HUES6 (cell line): ENCODE results near the gene CHAD.
"Not testable (repeated sequence)": the region's sequence is repeated elsewhere in the genome, so short reads cannot be mapped to it uniquely, and the experiment has no call there.

Source experiments
- H3K27ac ChIP-seq: 2 replicates; pipeline ENCODE4 v1.7.0; 2013; ENCODE audit warnings: low read depth, mild to moderate bottlenecking, low read length, inconsistent platforms
- H3K27me3 ChIP-seq: 2 replicates; pipeline ENCODE4 v1.6.1; 2013; ENCODE audit warnings: low read length; ENCODE audit not compliant: control insufficient read depth, insufficient read depth
- H3K36me3 ChIP-seq: 2 replicates; pipeline ENCODE4 v1.6.1; 2013; ENCODE audit warnings: low read length; ENCODE audit not compliant: control insufficient read depth, insufficient read depth
- H3K4me1 ChIP-seq: 2 replicates; pipeline ENCODE4 v1.6.1; 2013; ENCODE audit warnings: low read length; ENCODE audit not compliant: control insufficient read depth, insufficient read depth
- H3K4me3 ChIP-seq: 2 replicates; pipeline ENCODE4 v1.5.1; 2013; ENCODE audit warnings: low read depth, low read length
- H3K9ac ChIP-seq: one replicate; pipeline ENCODE4 v1.6.1; 2013; ENCODE audit warnings: mild to moderate bottlenecking, low read length
- H3K9me3 ChIP-seq: 2 replicates; pipeline ENCODE4 v1.6.1; 2013; ENCODE audit warnings: low read depth, low read length; ENCODE audit not compliant: control insufficient read depth, insufficient read depth

The CHAD gene

DNA sequence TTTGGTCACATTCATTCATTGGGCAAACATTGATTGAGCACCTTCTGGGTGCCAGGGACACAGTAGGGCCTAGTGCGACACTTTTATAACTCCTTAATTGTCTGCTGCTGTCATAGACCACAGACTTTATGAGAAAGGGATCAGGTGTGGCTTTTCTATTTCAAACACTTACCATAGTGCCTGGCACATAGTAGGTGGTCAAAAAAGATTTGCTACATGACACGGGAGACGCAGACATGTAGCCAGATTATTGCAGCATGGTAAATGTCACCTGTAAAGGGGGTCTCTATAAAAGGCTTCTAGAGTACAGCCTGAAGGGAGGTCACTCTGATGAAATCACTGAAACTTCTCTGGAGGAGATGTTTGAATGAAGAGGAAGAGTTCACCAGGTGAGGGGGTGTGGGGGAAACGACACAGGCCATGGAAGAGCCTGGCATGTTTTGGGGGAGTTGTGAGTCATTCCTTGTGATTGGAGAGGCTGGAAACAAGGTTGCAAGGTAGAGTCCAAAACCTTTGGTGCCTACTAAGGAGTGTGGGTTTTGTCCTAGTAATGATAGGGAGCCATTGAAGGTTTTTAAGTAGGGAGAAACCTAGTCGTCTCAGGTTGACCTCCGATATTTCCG, 11.6 kb upstream of the CHAD start:
- H3K27ac ChIP-seq = no peak overlapping the region
- no peak overlapping the region for H3K9ac ChIP-seq
- H3K27me3 ChIP-seq = peaks cover 12% of the 10 kb centered on the region
- H3K4me1 ChIP-seq = peaks cover 11% of the 10 kb centered on the region
- H3K4me3 ChIP-seq = no peak overlapping the region
- H3K36me3 ChIP-seq = peaks cover 31% of the 10 kb centered on the region
- H3K9me3 ChIP-seq = no peaks in the 10 kb centered on the region

- Histone ChIP-seq H3K4me3 (peak overlapping the region; percentile 93), H3K9me3 (no peaks in the 10 kb centered on the region), H3K9ac (no peak overlapping the region), H3K4me1 (peaks cover 11% of the 10 kb centered on the region), H3K27ac (no peak overlapping the region), H3K27me3 (peaks cover 12% of the 10 kb centered on the region), H3K36me3 (peaks cover 24% of the 10 kb centered on the region)
Observed at GRCh38 chr17:50479522-50480141, 11.0 kb upstream of the CHAD start.

- peaks cover 15% of the 10 kb centered on the region for H3K36me3 ChIP-seq
- H3K4me3 ChIP-seq = peak within 1 kb of the TSS; percentile 93
- H3K9ac ChIP-seq = peak within 1 kb of the TSS; percentile 74
- peaks cover 11% of the 10 kb centered on the region for H3K4me1 ChIP-seq
- 0 out of 2 replicates have a peak within 1 kb of the TSS, but pooled peaks have one; percentile 9 for H3K27ac ChIP-seq
- H3K27me3 ChIP-seq = peaks cover 12% of the 10 kb centered on the region
- no peaks in the 10 kb centered on the region for H3K9me3 ChIP-seq
Observed at GRCh38 chr17:50478391-50479381, 10.0 kb upstream of the CHAD start, which contains the start of gene RSAD1. Gene RSAD1, plus strand, starts transcription at chr17:50478860. Its CDS starts 25 bp downstream, at chr17:50478885.

- H3K27me3 ChIP-seq = peaks cover 12% of the 10 kb centered on the region
- H3K4me1 ChIP-seq = peaks cover 11% of the 10 kb centered on the region
- no peaks in the 10 kb centered on the region for H3K9me3 ChIP-seq
- no peak overlapping the region for H3K9ac ChIP-seq
- H3K4me3 ChIP-seq = peak overlapping the region; percentile 93
- H3K27ac ChIP-seq = no peak overlapping the region
- H3K36me3 ChIP-seq = peaks cover 9% of the 10 kb centered on the region
Observed at GRCh38 chr17:50477976-50478375, 9.3 kb upstream of the CHAD start.

GRCh38 chr17:50476545-50477315, 8.1 kb upstream of the CHAD start:
- Histone ChIP-seq H3K4me1 (peaks cover 11% of the 10 kb centered on the region), H3K9ac (no peak overlapping the region), H3K36me3 (peaks cover 5% of the 10 kb centered on the region), H3K27me3 (peaks cover 12% of the 10 kb centered on the region), H3K4me3 (peak overlapping the region; percentile 32), H3K9me3 (no peaks in the 10 kb centered on the region), H3K27ac (no peak overlapping the region)

DNA sequence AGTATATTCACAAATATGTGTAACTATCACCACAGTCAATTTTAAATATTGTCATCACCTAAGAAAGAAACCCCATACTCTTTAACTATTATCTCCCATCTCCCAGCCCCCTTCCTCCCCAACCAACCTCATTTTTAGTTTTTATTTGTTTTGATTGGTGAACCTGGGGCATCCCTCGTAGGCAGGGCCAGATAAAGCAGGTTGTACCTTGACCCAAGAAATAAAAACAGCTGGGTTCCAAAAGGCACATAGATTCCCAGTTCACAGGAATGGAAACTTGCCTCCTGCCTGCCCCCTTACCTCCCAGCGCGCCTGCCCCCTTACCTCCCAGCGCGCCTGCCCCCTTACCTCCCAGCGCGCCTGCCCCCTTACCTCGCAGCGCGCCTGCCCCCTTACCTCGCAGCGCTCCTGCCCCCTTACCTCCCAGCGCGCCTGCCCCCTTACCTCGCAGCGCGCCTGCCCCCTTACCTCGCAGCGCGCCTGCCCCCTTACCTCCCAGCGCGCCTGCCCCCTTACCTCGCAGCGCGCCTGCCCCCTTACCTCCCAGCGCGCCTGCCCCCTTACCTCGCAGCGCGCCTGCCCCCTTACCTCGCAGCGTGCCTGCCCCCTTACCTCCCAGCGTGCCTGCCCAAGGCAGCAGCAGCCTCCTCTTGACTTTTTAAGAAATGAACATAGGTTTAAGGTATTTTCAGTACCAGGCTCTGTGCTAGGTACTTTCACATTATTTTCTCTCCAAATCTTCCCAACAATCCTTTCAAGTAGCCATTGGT, 7.3 kb upstream of the CHAD start:
- H3K36me3 ChIP-seq, H3K27ac ChIP-seq, H3K9me3 ChIP-seq, H3K9ac ChIP-seq: not testable (repeated sequence)
- peaks cover 12% of the 10 kb centered on the region for H3K27me3 ChIP-seq
- peak overlapping the region; percentile 32 for H3K4me3 ChIP-seq
- H3K4me1 ChIP-seq = peaks cover 11% of the 10 kb centered on the region

GRCh38 chr17:50475362-50475761, 6.7 kb upstream of the CHAD start:
- Histone ChIP-seq H3K27ac (no peak overlapping the region), H3K9me3 (no peaks in the 10 kb centered on the region), H3K9ac (no peak overlapping the region), H3K27me3 (peaks cover 12% of the 10 kb centered on the region), H3K4me3 (no peak overlapping the region), H3K36me3 (peaks cover under 1% of the 10 kb centered on the region; the same call in 1 of the 2 replicates), H3K4me1 (peaks cover 11% of the 10 kb centered on the region)

- H3K9ac ChIP-seq = no peak overlapping the region
- no peak overlapping the region for H3K27ac ChIP-seq
- no peaks in the 10 kb centered on the region for H3K9me3 ChIP-seq
- H3K36me3 ChIP-seq = no peaks in the 10 kb centered on the region; the same call in 1 of the 2 replicates
- peaks cover 17% of the 10 kb centered on the region for H3K27me3 ChIP-seq
- peaks cover 11% of the 10 kb centered on the region for H3K4me1 ChIP-seq
- no peak overlapping the region for H3K4me3 ChIP-seq
Observed at GRCh38 chr17:50474523-50474922, 5.8 kb upstream of the CHAD start.

GRCh38 chr17:50473901-50474300, 5.2 kb upstream of the CHAD start:
- H3K9me3 ChIP-seq = no peaks in the 10 kb centered on the region
- no peak overlapping the region for H3K4me3 ChIP-seq
- no peaks in the 10 kb centered on the region; the same call in 1 of the 2 replicates for H3K36me3 ChIP-seq
- no peak overlapping the region for H3K9ac ChIP-seq
- H3K27ac ChIP-seq = no peak overlapping the region
- peaks cover 11% of the 10 kb centered on the region for H3K4me1 ChIP-seq
- H3K27me3 ChIP-seq = peaks cover 22% of the 10 kb centered on the region

DNA sequence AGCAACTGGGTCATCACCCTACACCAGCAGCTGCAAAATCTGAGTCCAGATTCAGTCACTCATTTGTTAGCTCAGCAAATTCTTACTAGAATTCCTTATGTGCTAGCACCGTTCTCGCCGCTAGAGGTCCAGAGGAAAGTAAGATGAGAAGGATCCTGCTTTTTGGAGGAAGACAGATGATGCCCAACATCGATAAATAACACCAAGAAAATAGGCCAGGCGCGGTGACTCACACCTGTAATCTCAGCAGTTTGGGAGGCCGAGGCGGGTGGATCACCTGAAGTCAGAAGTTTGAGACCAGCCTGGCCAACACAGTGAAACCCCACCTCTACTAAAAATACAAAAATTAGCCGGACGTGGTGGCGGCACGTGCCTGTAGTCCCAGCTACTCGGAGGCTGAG, 4.1 kb upstream of the CHAD start:
- H3K9ac ChIP-seq, H3K27ac ChIP-seq, H3K4me3 ChIP-seq, H3K9me3 ChIP-seq, H3K36me3 ChIP-seq: not testable (repeated sequence)
- H3K27me3 ChIP-seq = peaks cover 33% of the 10 kb centered on the region
- peaks cover 14% of the 10 kb centered on the region for H3K4me1 ChIP-seq
